Kidney epithelial cell (primary cell): Measurements from ENCODE around the gene ATXN7L3. TPM values are rescaled to one million over a fixed set of nuclear protein-coding genes. Genes with fewer than 3 reads are reported as not detected.

ENCODE experiments used
- DNase-seq: peaks from one replicate; pipeline ENCODE4 v3.0.0-alpha.2; 2010; ENCODE audit warnings: low read depth
- H3K27me3 ChIP-seq: 2 replicates; pipeline ENCODE4 v1.6.0; 2011; ENCODE audit warnings: low read length; ENCODE audit not compliant: control insufficient read depth, insufficient read depth
- H3K36me3 ChIP-seq: 2 replicates; pipeline ENCODE4 v1.5.1; 2011; ENCODE audit warnings: low read length; ENCODE audit not compliant: control insufficient read depth, insufficient read depth
- H3K4me3 ChIP-seq: 2 replicates; pipeline ENCODE4 v1.5.1; 2011; ENCODE audit warnings: low read depth, mild to moderate bottlenecking, control low read depth, low read length
- total RNA-seq: library from RNA; depleted of rRNA; stranded (reverse); fragments of >200 nt; gene quantifications from 2 replicates; pipeline ENCODE4 v1.2.3, GENCODE V29; 2015
- TF ChIP-seq, protein P1 (sequence below): IDR thresholded peaks from 2 replicates; pipeline ENCODE4 v1.5.1; 2011; ENCODE audit warnings: mild to moderate bottlenecking, moderate library complexity, low read length, control low read depth, inconsistent platforms; ENCODE audit not compliant: insufficient read depth, poor library complexity, severe bottlenecking

Gene ATXN7L3
- total RNA-seq, 1 donor from 2014 or later: 50.8 TPM

GRCh38 chr17:44200478-44201155 lies 933 bp upstream of the ATXN7L3 start:
- no peak for DNase-seq
- TF ChIP-seq, protein P1, sequence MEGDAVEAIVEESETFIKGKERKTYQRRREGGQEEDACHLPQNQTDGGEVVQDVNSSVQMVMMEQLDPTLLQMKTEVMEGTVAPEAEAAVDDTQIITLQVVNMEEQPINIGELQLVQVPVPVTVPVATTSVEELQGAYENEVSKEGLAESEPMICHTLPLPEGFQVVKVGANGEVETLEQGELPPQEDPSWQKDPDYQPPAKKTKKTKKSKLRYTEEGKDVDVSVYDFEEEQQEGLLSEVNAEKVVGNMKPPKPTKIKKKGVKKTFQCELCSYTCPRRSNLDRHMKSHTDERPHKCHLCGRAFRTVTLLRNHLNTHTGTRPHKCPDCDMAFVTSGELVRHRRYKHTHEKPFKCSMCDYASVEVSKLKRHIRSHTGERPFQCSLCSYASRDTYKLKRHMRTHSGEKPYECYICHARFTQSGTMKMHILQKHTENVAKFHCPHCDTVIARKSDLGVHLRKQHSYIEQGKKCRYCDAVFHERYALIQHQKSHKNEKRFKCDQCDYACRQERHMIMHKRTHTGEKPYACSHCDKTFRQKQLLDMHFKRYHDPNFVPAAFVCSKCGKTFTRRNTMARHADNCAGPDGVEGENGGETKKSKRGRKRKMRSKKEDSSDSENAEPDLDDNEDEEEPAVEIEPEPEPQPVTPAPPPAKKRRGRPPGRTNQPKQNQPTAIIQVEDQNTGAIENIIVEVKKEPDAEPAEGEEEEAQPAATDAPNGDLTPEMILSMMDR: no peak
- Histone ChIP-seq H3K4me3 (peak overlapping the region; percentile 78), H3K36me3 (peaks cover 1% of the 10 kb centered on the region), H3K27me3 (no peaks in the 10 kb centered on the region)

GRCh38 chr17:44198721-44199552 lies 747 bp downstream of the ATXN7L3 start:
- no peak for DNase-seq
- H3K36me3 ChIP-seq: peaks cover 8% of the 10 kb centered on the region
- TF ChIP-seq, protein P1: no peak

GRCh38 chr17:44197980-44198720 lies 1.5 kb downstream of the ATXN7L3 start:
- TF ChIP-seq, protein P1: no peak
- peaks cover 10% of the 10 kb centered on the region for H3K36me3 ChIP-seq
- H3K27me3 ChIP-seq: no peaks in the 10 kb centered on the region
- H3K4me3 ChIP-seq: peak overlapping the region; percentile 84
- DNase-seq: no peak

More at GRCh38 chr17:44198721-44199552, 747 bp downstream of the ATXN7L3 start:
- H3K27me3 ChIP-seq: no peaks in the 10 kb centered on the region
- H3K4me3 ChIP-seq: peak overlapping the region; percentile 84

GRCh38 chr17:44197107-44197506 lies 2.6 kb downstream of the ATXN7L3 start:
- Histone ChIP-seq H3K36me3 (peaks cover 11% of the 10 kb centered on the region), H3K4me3 (no peak overlapping the region), H3K27me3 (no peaks in the 10 kb centered on the region)
- TF ChIP-seq, protein P1: no peak
- no peak for DNase-seq

DNA sequence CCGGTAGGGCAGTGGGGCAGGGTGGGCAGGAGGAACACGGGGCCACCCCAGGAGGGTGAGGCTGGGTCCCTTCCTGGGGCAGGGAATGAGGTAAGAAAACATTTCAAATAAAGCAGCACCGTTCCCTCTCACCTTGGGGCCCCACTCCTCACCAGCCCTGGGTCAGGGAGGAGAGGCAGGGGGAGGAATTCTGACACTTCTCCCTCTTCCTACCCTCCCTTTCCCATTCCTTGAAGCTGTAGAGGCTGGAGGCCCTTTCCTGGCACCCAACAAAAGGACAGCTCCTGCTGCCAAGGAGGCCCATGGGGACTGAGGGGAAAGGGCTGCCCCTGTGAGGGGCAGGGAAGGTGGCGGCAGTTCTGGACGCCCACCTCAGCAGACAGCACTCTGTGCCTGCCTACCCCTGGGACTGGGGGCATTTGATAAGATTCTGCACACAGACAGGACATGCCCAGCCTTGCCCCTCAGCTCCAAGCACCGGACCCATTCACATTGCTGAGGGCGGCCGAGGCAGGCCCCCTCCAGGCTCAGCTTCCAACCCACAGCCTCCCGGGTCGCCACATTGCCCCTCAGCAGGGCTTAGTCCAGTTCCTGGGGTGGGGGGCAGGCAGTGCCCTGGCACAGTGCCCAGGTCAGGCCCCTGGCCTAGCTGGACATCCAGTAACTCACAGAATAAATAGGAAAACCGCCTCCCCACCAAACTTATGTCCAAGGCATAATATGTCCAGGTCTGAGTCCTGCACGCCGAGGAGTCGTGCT lies 6.2 kb downstream of the ATXN7L3 start:
- Histone ChIP-seq H3K27me3 (no peaks in the 10 kb centered on the region), H3K36me3 (peaks cover 11% of the 10 kb centered on the region), H3K4me3 (no peak overlapping the region)
- TF ChIP-seq, protein P1: no peak
- DNase-seq: no peak
